ENCODE results near the gene SLC44A2. TPM values are rescaled to one million over a fixed set of nuclear protein-coding genes. Genes with fewer than 3 reads are reported as not detected.

Gene SLC44A2
- total and polyA plus RNA-seq, 3 donors from 2014 or later: 268 to 463 (median 360) TPM

- DNase-seq: no peak
- no peaks in the 10 kb centered on the region for H3K27me3 ChIP-seq
- no peak overlapping the region for H3K4me3 ChIP-seq
- intact Hi-C loops (cut with DNase I; ENCODE audit: low total_unique reads): no loop called here
- no peak overlapping the region for H3K27ac ChIP-seq
- WGBS, 2 donors: 91 to 95% methylated on average over 14 to 18 of the region's 18 CpGs
- H3K4me1 ChIP-seq: no peaks in the 10 kb centered on the region
- TF ChIP-seq POLR2A (IDR thresholded peaks at IDR 0.05) (no peak), CTCF (IDR thresholded peaks at IDR 0.05) (no peak)
- H3K36me3 ChIP-seq (ENCODE audit: low read depth, missing control alignments): no peaks in the 10 kb centered on the region
- no peaks in the 10 kb centered on the region for H3K9me3 ChIP-seq
Measured at GRCh38 chr19:10679743-10680142, 54.4 kb downstream of the SLC44A2 start.

GRCh38 chr19:10680545-10681135 lies 55.3 kb downstream of the SLC44A2 start:
- WGBS, 2 donors: 92 to 95% methylated on average over 13 to 15 of the region's 15 CpGs
- Histone ChIP-seq H3K27me3 (no peaks in the 10 kb centered on the region), H3K27ac (no peak overlapping the region), H3K36me3 (ENCODE audit: low read depth, missing control alignments) (no peaks in the 10 kb centered on the region), H3K4me3 (no peak overlapping the region), H3K9me3 (no peaks in the 10 kb centered on the region), H3K4me1 (peaks cover 5% of the 10 kb centered on the region)
- intact Hi-C loops (cut with DNase I; ENCODE audit: low total_unique reads): no loop called here
- no peak for TF ChIP-seq CTCF (IDR thresholded peaks at IDR 0.05)
- TF ChIP-seq POLR2A (IDR thresholded peaks at IDR 0.05): no peak
- DNase-seq: no peak

- no peaks in the 10 kb centered on the region for H3K36me3 ChIP-seq (ENCODE audit: low read depth, missing control alignments)
- no peaks in the 10 kb centered on the region for H3K9me3 ChIP-seq
- no peak overlapping the region for H3K27ac ChIP-seq
- intact Hi-C loops (cut with DNase I; ENCODE audit: low total_unique reads): no loop called here
- H3K27me3 ChIP-seq: no peaks in the 10 kb centered on the region
- TF ChIP-seq POLR2A (IDR thresholded peaks at IDR 0.05): no peak
- TF ChIP-seq CTCF (IDR thresholded peaks at IDR 0.05): no peak
- no peak for DNase-seq
- H3K4me1 ChIP-seq: peaks cover 9% of the 10 kb centered on the region
- 94 to 100% methylated on average over 3 to 4 of the region's 4 CpGs for WGBS, 2 donors
- H3K4me3 ChIP-seq: no peak overlapping the region
Measured at GRCh38 chr19:10681658-10682057, 56.3 kb downstream of the SLC44A2 start.

- H3K4me3 ChIP-seq: no peak overlapping the region
- no peak for DNase-seq
- intact Hi-C loops (cut with DNase I; ENCODE audit: low total_unique reads): no loop called here
- no peak overlapping the region for H3K27ac ChIP-seq
- no peaks in the 10 kb centered on the region for H3K9me3 ChIP-seq
- TF ChIP-seq CTCF (IDR thresholded peaks at IDR 0.05) (no peak), POLR2A (IDR thresholded peaks at IDR 0.05) (no peak)
- WGBS, 2 donors: 72 to 83% methylated on average over 15 of the region's 15 CpGs
- H3K4me1 ChIP-seq: peaks cover 15% of the 10 kb centered on the region
- no peaks in the 10 kb centered on the region for H3K36me3 ChIP-seq (ENCODE audit: low read depth, missing control alignments)
- no peaks in the 10 kb centered on the region for H3K27me3 ChIP-seq
Measured at GRCh38 chr19:10682397-10683063, 57.2 kb downstream of the SLC44A2 start.

GRCh38 chr19:10683064-10683426 lies 57.7 kb downstream of the SLC44A2 start:
- H3K27me3 ChIP-seq: no peaks in the 10 kb centered on the region
- no peak overlapping the region for H3K4me3 ChIP-seq
- H3K9me3 ChIP-seq: no peaks in the 10 kb centered on the region
- WGBS, 2 donors: 88 to 89% methylated on average over 14 to 15 of the region's 15 CpGs
- intact Hi-C loops (cut with DNase I; ENCODE audit: low total_unique reads): no loop called here
- H3K27ac ChIP-seq: no peak overlapping the region
- no peak for DNase-seq
- no peaks in the 10 kb centered on the region for H3K36me3 ChIP-seq (ENCODE audit: low read depth, missing control alignments)
- peaks cover 16% of the 10 kb centered on the region for H3K4me1 ChIP-seq
- TF ChIP-seq POLR2A (IDR thresholded peaks at IDR 0.05): no peak

All from testis (tissue), 3 donors.